ENCODE measurements around the gene OSBPL10.

DNA sequence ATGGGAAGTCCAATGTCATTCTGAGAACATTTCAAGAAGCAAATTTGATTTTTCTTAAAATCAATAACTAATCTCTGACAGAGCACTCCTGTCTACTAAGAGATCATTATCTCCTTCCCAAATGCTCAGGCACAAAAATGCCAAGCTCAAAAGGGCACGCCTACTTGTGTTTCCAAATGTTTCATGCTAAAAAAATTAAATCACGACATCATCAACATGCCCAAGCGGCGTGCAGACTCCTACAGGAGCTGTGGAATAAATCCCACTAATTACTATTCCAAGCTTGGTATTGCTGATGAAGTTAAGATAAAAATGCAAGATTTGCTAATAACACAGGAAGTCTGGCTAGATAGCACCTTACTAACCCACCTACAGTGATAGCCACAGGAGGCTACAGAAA lies 140.8 kb downstream of the OSBPL10 start:
- TF ChIP-seq, protein P1, sequence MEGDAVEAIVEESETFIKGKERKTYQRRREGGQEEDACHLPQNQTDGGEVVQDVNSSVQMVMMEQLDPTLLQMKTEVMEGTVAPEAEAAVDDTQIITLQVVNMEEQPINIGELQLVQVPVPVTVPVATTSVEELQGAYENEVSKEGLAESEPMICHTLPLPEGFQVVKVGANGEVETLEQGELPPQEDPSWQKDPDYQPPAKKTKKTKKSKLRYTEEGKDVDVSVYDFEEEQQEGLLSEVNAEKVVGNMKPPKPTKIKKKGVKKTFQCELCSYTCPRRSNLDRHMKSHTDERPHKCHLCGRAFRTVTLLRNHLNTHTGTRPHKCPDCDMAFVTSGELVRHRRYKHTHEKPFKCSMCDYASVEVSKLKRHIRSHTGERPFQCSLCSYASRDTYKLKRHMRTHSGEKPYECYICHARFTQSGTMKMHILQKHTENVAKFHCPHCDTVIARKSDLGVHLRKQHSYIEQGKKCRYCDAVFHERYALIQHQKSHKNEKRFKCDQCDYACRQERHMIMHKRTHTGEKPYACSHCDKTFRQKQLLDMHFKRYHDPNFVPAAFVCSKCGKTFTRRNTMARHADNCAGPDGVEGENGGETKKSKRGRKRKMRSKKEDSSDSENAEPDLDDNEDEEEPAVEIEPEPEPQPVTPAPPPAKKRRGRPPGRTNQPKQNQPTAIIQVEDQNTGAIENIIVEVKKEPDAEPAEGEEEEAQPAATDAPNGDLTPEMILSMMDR (conservative IDR thresholded peaks at IDR 0.05; ENCODE audit: low read depth, low read length): no peak
- TF ChIP-seq CHD1 (IDR thresholded peaks at IDR 0.05; ENCODE audit: low read depth, low read length) (no peak), RFX5 (IDR thresholded peaks at IDR 0.05; ENCODE audit: low read depth, low read length) (no peak), BHLHE40 (IDR thresholded peaks at IDR 0.05; ENCODE audit: low read depth, low read length) (no peak), POLR2A (IDR thresholded peaks at IDR 0.05; ENCODE audit: low read depth, low read length) (no peak), MXI1 (IDR thresholded peaks at IDR 0.05; ENCODE audit: borderline replicate concordance, low read depth, low read length) (no peak), SMC3 (IDR thresholded peaks at IDR 0.05; ENCODE audit: low read depth, low read length) (no peak), RAD21 (IDR thresholded peaks at IDR 0.05; ENCODE audit: low read length) (no peak)
- TF ChIP-seq, protein P2, sequence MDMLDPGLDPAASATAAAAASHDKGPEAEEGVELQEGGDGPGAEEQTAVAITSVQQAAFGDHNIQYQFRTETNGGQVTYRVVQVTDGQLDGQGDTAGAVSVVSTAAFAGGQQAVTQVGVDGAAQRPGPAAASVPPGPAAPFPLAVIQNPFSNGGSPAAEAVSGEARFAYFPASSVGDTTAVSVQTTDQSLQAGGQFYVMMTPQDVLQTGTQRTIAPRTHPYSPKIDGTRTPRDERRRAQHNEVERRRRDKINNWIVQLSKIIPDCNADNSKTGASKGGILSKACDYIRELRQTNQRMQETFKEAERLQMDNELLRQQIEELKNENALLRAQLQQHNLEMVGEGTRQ (IDR thresholded peaks at IDR 0.05; ENCODE audit: low read depth, low read length): no peak
